Right lobe of liver (tissue), 4 donors: ENCODE data around the gene LVRN.

Experiments used
- CTCF ChIP-seq, 4 donors: fragments of 200-600 bp in 3 of 4; fragments of 450-650 bp in 1 of 4; IDR thresholded peaks; one replicate each; pipeline versions ENCODE4 v1.5.1 to v1.8.0; 2016 to 2022; ENCODE audit warnings: antibody characterized with exemption in 4 of 4, mild to moderate bottlenecking in 2 of 4
- POLR2A ChIP-seq: fragments of 450-650 bp; IDR thresholded peaks from one replicate; pipeline ENCODE4 v1.6.1; 2017; ENCODE audit warnings: antibody characterized with exemption, mild to moderate bottlenecking
- donor health status: DM: no; HTN: no; CAD: no.
- donor health status: DM: no; HTN: no; CAD: no.
- donor health status: DM: no; HTN: yes; CAD: no.

GRCh38 chr5:116035123-116035522 is 72.8 kb downstream of the LVRN start:
- no peak for TF ChIP-seq CTCF (IDR thresholded peaks at IDR 0.05)
- no peak for TF ChIP-seq POLR2A
